ENCODE results near the gene ANKFN1.

Gene ANKFN1

GRCh38 chr17:56548661-56549060 lies 395.4 kb downstream of the ANKFN1 start:
- ChIA-PET POLR2A (no interaction called here), CTCF (no interaction called here)
- TF ChIP-seq, protein P1, sequence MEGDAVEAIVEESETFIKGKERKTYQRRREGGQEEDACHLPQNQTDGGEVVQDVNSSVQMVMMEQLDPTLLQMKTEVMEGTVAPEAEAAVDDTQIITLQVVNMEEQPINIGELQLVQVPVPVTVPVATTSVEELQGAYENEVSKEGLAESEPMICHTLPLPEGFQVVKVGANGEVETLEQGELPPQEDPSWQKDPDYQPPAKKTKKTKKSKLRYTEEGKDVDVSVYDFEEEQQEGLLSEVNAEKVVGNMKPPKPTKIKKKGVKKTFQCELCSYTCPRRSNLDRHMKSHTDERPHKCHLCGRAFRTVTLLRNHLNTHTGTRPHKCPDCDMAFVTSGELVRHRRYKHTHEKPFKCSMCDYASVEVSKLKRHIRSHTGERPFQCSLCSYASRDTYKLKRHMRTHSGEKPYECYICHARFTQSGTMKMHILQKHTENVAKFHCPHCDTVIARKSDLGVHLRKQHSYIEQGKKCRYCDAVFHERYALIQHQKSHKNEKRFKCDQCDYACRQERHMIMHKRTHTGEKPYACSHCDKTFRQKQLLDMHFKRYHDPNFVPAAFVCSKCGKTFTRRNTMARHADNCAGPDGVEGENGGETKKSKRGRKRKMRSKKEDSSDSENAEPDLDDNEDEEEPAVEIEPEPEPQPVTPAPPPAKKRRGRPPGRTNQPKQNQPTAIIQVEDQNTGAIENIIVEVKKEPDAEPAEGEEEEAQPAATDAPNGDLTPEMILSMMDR (IDR thresholded peaks at IDR 0.05; ENCODE audit: control extremely low read depth, extremely low read depth, low read depth, missing control alignments) = no peak
- DNase-seq (ENCODE audit: extremely low spot score) = no peak

GRCh38 chr17:56549501-56549900 lies 396.2 kb downstream of the ANKFN1 start:
- TF ChIP-seq, protein P1 (IDR thresholded peaks at IDR 0.05; ENCODE audit: control extremely low read depth, extremely low read depth, low read depth, missing control alignments) = no peak
- ChIA-PET POLR2A (no interaction called here), CTCF (no interaction called here)
- no peak for DNase-seq (ENCODE audit: extremely low spot score)

DNA sequence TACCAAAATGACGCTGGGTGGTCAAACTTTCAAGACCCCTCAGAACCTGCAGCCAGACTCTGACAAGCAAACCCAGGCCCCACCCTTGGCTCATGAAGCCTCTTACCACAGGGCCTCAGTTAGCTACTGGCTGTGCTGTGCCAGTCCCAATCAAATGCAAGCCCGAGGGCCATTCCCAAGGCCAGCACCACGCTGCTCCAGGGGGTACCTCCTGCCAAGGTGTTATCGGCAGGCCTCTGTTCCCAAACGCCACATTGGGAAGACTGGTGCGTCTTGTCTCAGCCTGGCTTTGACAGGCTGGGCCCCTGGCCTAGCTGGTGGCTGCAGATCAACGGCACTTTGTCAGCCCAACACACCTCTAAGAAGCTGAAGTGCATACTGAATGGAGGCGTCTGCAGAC lies 404.4 kb downstream of the ANKFN1 start:
- ChIA-PET CTCF (no interaction called here), POLR2A (no interaction called here)
- no peak for DNase-seq (ENCODE audit: extremely low spot score)

GRCh38 chr17:56558088-56558487 lies 404.8 kb downstream of the ANKFN1 start:
- no peak for DNase-seq (ENCODE audit: extremely low spot score)
- TF ChIP-seq, protein P1 (IDR thresholded peaks at IDR 0.05; ENCODE audit: control extremely low read depth, extremely low read depth, low read depth, missing control alignments) = no peak
- ChIA-PET CTCF (no interaction called here), POLR2A (no interaction called here)

More for the DNA sequence above, 404.4 kb downstream of the ANKFN1 start:
- TF ChIP-seq, protein P1 (IDR thresholded peaks at IDR 0.05; ENCODE audit: control extremely low read depth, extremely low read depth, low read depth, missing control alignments) = no peak
